Activated effector memory CD4-positive, alpha-beta T cell treated with anti-CD3 and anti-CD28 coated beads, Interleukin-2, amount 50 U/mL, for 16 hours (primary cell): Measurements from ENCODE around the gene SMIM7.

Experiments used
- DNase-seq: peaks from one replicate; pipeline ENCODE4 v3.0.0-alpha.2; 2020

SMIM7 gene

DNA sequence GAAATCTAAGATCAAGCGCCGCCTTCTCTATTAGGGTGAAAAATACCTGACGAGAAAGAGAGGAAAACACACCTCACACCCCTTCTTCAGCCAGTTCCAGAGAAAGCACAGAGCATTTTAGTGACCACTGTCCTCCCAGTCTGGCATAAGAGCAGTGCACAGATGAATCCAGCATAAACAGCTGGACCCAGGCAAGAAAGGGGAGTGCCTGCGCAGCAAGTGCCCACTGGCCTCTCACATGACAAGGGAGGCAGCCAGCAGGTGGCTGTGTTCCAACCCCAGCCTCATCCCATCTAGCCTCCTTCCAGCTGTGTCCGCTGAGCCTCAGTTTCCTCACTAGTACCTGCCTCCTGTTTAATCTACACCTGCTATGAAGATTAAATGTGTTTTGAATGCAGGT, 39.9 kb downstream of the SMIM7 start:
- no peak for DNase-seq

DNA sequence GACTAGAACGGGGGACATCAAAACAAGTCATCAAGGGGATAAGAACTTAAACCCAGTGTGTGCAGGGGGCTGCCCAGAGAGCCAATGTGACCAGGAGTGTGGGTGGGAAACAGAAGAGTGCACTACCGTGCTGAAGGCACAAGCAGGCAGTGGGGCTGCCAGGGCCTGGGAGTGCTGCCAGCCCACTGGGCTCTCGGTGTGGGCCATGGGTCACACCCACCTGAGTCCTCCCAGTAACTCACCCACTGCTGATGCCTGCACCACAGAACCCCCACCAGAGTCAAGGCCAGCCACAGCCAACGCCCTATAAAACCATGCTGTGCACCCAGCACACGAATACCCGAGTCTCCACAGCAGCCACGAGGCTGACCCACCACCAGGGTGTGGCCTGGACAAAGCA, 40.5 kb downstream of the SMIM7 start:
- DNase-seq: no peak

DNA sequence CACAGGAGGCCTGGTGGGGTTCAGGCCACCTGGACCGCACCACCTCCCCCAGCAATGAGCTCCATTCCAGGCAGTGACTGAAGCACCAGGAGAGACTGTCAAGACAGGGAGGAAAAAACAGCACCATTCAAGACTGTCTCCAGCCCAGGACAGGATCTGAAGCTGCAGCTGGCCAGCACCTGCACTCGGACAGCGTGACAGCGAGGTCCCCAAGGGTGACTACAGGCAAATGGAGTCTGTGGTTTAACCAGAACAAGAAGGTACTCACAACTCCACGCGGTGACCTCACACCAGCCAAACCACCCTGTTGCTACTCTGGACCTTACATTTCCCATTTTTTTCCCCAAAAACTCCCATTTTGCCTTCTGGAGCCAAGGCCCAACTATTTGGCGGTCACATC, 41.7 kb downstream of the SMIM7 start:
- DNase-seq: no peak

DNA sequence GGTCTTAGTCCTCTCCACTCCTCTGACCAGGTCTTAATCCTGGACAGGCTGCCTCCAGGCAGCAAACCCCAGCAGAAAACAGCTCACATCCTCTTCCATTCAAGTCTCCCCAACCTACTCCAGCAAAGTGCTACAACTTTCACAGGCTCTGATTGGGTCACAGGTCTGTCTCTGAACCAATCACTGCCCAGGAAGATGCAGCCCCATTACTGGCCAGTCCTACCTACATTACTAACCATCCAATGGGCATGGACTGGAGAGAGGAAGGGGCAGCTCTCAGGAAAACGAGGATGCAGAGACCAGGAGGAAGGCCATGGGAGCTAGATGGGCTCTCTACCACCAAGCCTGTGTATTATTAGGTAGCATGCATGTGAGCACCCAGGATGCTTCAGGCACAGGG, 44.1 kb downstream of the SMIM7 start:
- no peak for DNase-seq

GRCh38 chr19:16614941-16615340, 45.0 kb downstream of the SMIM7 start:
- no peak for DNase-seq

DNA sequence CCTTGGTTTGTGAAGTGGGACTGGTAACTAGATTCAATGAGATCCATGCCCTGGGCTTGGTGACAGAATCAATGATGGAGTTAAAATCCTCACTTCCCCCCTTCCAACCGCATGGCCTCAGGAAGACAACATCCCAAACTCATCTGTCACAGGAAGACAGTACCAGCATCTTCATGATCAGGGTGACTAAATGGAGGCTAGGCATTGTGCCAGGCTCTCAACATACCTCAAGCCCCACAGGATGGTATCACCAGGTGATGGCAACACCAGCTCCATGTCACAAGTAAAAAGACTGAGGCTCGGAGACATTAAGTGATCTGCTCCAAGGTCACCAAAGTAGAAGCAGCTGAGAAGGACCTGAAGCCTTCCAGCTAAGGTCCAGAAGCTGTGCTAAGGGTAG, 46.1 kb downstream of the SMIM7 start:
- no peak for DNase-seq

- DNase-seq: no peak
These were observed 47.3 kb downstream of the SMIM7 start for GRCh38 chr19:16612636-16613035.

GRCh38 chr19:16611121-16611520, 48.8 kb downstream of the SMIM7 start:
- no peak for DNase-seq

- no peak for DNase-seq
These were observed 50.3 kb downstream of the SMIM7 start for GRCh38 chr19:16609511-16610200.

DNA sequence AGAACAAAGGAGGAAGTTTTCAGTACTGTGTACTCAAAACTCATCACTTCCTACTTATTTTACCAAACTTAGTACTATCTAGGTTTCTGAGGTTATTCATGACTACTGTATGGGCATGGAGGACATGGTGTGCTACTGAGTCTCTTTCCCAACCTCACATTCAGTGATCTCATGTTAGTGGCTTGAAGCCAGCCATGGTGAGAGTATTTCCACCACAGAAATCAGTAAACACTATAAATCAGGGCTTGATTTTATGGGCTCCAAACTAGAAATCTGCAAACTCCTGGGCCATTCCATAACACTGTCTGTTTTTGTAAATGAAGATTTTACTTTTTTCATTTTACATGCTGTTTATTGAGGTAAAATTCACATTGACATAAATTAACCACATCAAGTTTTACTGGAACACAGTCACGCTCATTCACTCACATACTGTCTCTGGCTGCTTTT, 51.6 kb downstream of the SMIM7 start:
- no peak for DNase-seq

DNA sequence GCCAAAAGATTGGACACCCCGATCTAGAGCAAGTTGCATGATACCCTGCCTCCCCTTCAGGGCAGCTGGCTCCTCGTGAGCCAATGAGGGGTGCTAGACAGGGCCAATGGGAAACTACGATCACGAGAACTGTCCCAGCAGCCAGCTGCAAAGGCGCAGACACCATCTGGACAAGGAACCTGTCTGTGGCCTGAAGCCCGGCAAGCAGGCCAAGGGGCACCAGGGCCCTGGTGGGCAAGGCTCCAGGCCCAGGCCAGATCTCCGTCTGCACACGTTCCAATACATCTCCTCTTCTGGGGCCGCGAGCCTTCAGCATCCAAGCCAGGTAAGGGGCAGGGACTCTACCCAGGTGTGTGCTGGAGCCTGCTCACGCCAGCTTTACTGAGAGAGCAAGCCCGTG, 52.1 kb downstream of the SMIM7 start:
- no peak for DNase-seq

DNA sequence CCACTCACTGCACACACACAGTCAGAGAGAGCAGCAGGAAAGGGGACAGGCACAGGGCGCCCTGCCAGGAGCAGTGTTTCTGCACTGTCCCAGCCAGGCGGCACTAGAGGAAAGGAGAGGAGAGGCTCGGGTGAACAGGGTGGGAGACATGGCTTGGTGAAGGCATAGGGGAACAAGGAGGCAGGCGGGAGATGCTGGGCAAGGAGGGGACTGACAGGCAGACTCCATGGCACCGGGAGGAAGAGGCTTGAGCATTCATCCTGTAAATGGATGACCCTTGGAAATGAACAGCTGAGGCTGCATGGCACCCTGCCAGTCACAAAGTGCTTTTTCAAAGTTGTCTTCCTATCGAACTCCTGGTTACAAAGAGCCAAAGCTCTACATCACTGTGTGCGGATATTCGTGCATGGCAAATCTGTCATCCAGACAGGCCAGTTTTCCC, 54.4 kb downstream of the SMIM7 start:
- no peak for DNase-seq

GRCh38 chr19:16605115-16605514, 54.8 kb downstream of the SMIM7 start:
- no peak for DNase-seq

DNA sequence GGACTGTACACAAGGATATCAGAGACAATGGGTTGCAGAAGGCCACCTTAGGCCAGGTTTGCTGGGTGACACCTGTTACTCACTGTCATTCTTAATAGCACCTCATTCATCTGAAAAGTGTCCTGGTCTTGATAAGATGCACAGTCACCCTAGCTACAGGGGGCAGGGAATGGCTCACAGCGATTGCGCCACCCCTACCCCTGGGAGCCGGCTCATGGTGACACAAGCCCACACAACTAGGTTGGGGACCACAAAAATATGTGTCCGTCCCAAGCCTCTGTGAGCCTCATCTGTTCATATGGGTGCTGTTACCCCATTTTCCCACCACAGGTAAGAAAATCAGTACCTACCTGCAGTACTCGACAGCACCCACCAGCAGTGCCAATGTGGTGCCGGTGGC, 55.3 kb downstream of the SMIM7 start:
- no peak for DNase-seq

- DNase-seq: no peak
These were observed 56.9 kb downstream of the SMIM7 start for GRCh38 chr19:16603090-16603489.

- DNase-seq: no peak
These were observed 58.4 kb downstream of the SMIM7 start for GRCh38 chr19:16601378-16602052.

- no peak for DNase-seq
These were observed 59.1 kb downstream of the SMIM7 start for GRCh38 chr19:16600824-16601223.

- no peak for DNase-seq
These were observed 60.1 kb downstream of the SMIM7 start for GRCh38 chr19:16599655-16600346.

DNA sequence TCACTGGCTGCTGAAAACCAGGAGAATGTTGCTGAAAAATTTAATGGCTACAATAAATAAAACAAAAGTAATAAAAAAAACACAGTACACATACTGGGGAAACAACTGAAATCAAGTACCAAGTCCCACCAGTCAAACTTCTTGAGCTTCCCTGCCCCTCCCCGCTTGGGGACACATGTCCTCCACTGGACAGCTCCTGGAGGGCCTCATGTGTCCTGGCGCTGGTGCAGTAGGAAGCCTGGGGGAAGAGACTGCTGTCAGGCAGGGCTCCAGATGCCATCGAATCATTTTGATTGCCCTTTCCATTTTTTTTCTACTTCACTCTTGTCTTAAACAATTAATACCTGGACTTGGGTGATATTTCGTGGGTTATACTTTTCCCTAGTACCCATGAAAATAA, 61.1 kb downstream of the SMIM7 start:
- DNase-seq: no peak

GRCh38 chr19:16596399-16596798, 63.5 kb downstream of the SMIM7 start:
- DNase-seq: no peak
